H1 (cell line): Measurements from ENCODE around the gene SPDYE16. TPM values are rescaled to one million over a fixed set of nuclear protein-coding genes. Genes with fewer than 3 reads are reported as not detected.
"Not testable (repeated sequence)": the region's sequence is repeated elsewhere in the genome, so short reads cannot be mapped to it uniquely, and the experiment has no call there.

Source experiments
- CTCF ChIA-PET: fragments of 300-600 bp; sonication (Branson Sonifier 250); formaldehyde crosslinking; loops from one replicate; lab custom pipeline; 2021; ENCODE audit not compliant: partially characterized antibody; lab: Charles Lee
- POLR2A ChIA-PET: fragments of 300-600 bp; sonication (Branson Sonifier 250); formaldehyde crosslinking; loops from one replicate; lab custom pipeline; 2021; ENCODE audit warnings: inconsistent platforms; ENCODE audit not compliant: partially characterized antibody; lab: Charles Lee
- DNase-seq, 2 experiments: peaks; one replicate each; pipeline versions ENCODE4 v3.0.0 to v3.0.0-alpha.2; 2010 to 2022; ENCODE audit warnings: low spot score in 2 of 2, low read depth in 1 of 2, mixed read lengths in 1 of 2
- FAIRE-seq: peaks from 2 replicates; lab custom pipeline; 2011; peaks lifted over from hg19 to GRCh38; lab: Jason Lieb, UNC
- H2AFZ ChIP-seq: 2 replicates; pipeline ENCODE4 v1.8.1; 2012; ENCODE audit warnings: low read length, inconsistent platforms
- H2AK5ac ChIP-seq: 2 replicates; pipeline ENCODE4 v1.6.1; 2013; ENCODE audit warnings: low read depth, low read length
- H2BK120ac ChIP-seq: replicated peaks from 2 replicates; pipeline ENCODE3; 2013; ENCODE audit warnings: low read depth, low read length, inconsistent platforms
- H2BK12ac ChIP-seq: 2 replicates; pipeline ENCODE4 v1.6.1; 2013; ENCODE audit warnings: low read depth, low read length
- H2BK15ac ChIP-seq: 2 replicates; pipeline ENCODE4 v1.6.1; 2013; ENCODE audit warnings: low read length
- H2BK20ac ChIP-seq: 2 replicates; pipeline ENCODE4 v1.6.1; 2013; ENCODE audit warnings: low read length
- H2BK5ac ChIP-seq: 2 replicates; pipeline ENCODE4 v1.6.1; 2013; ENCODE audit warnings: low read depth, low read length
- H3K14ac ChIP-seq: 2 replicates; pipeline ENCODE4 v1.6.1; 2013; ENCODE audit warnings: inconsistent platforms; ENCODE audit not compliant: insufficient read length
- H3K18ac ChIP-seq: 2 replicates; pipeline ENCODE4 v1.6.1; 2013; ENCODE audit warnings: low read length; ENCODE audit errors: extremely low read depth
- H3K23ac ChIP-seq: 2 replicates; pipeline ENCODE4 v1.6.1; 2013; ENCODE audit warnings: inconsistent platforms; ENCODE audit not compliant: insufficient read length
- H3K23me2 ChIP-seq: 2 replicates; pipeline ENCODE4 v1.6.1; 2013; ENCODE audit warnings: low read depth, low read length
- H3K27ac ChIP-seq: 2 replicates; pipeline ENCODE4 v1.6.1; 2011; ENCODE audit warnings: low read depth, low read length, inconsistent platforms
- H3K27me3 ChIP-seq, 4 experiments: replicated peaks in 1 of 4; 1 replicate in 1 of 4; 2 replicates in 3 of 4; pipeline versions ENCODE4 v1.6.1 to v1.8.1; 2011 to 2013; ENCODE audit warnings: low read length in 3 of 4, mild to moderate bottlenecking in 3 of 4, inconsistent platforms in 2 of 4, mixed read lengths in 2 of 4, moderate library complexity in 1 of 4; ENCODE audit not compliant: control insufficient read depth in 3 of 4, insufficient read depth in 3 of 4; ENCODE audit errors: extremely low read depth in 1 of 4
- H3K36me3 ChIP-seq, 4 experiments: 2 replicates each; pipeline versions ENCODE4 v1.6.1 to v1.8.1; 2011 to 2013; ENCODE audit warnings: mild to moderate bottlenecking in 4 of 4, low read length in 3 of 4, moderate library complexity in 2 of 4, control low read depth in 1 of 4, inconsistent platforms in 1 of 4; ENCODE audit not compliant: insufficient read depth in 4 of 4, control insufficient read depth in 2 of 4
- H3K4ac ChIP-seq: replicated peaks from 2 replicates; pipeline ENCODE3; 2013; ENCODE audit warnings: low read length, low read depth, mixed read lengths, inconsistent platforms; ENCODE audit not compliant: insufficient read length
- H3K4me1 ChIP-seq, 4 experiments: replicated peaks in 1 of 4; 1 replicate in 1 of 4; 2 replicates in 3 of 4; pipeline versions ENCODE4 v1.6.1 to v1.8.1; 2011 to 2013; ENCODE audit warnings: low read length in 3 of 4, inconsistent platforms in 2 of 4, mixed read lengths in 1 of 4; ENCODE audit not compliant: insufficient read depth in 4 of 4, control insufficient read depth in 3 of 4
- H3K4me2 ChIP-seq, 2 experiments: 2 replicates each; pipeline versions ENCODE4 v1.6.1 to v1.8.1; 2011 to 2013; ENCODE audit warnings: low read depth in 2 of 2, low read length in 2 of 2, control low read depth in 1 of 2, inconsistent platforms in 1 of 2, mild to moderate bottlenecking in 1 of 2; ENCODE audit not compliant: insufficient read depth in 1 of 2
- H3K4me3 ChIP-seq, 4 experiments: fragments of 200-600, 300-600 bp in 1 of 4; sonication (generic), shearing (Covaris generic), sonication (Bioruptor Twin) in 1 of 4; 2 replicates each; pipeline versions ENCODE4 v1.5.1 to v1.8.1; 2011 to 2016; ENCODE audit warnings: low read length in 4 of 4, low read depth in 3 of 4, control low read depth in 2 of 4, inconsistent platforms in 2 of 4, mild to moderate bottlenecking in 2 of 4, mixed read lengths in 1 of 4, moderate library complexity in 1 of 4; ENCODE audit not compliant: insufficient read depth in 2 of 4; ENCODE audit errors: extremely low read depth in 1 of 4
- H3K56ac ChIP-seq: replicated peaks from 2 replicates; pipeline ENCODE3; 2013; ENCODE audit warnings: low read depth, mild to moderate bottlenecking, mixed read lengths, low read length, inconsistent platforms; ENCODE audit not compliant: insufficient read length
- H3K79me1 ChIP-seq: 2 replicates; pipeline ENCODE4 v1.6.1; 2013; ENCODE audit warnings: low read depth, low read length, control low read depth
- H3K79me2 ChIP-seq, 2 experiments: 2 replicates each; pipeline versions ENCODE4 v1.6.1 to v1.8.1; 2012 to 2013; ENCODE audit warnings: low read length in 2 of 2, mild to moderate bottlenecking in 2 of 2, inconsistent platforms in 1 of 2; ENCODE audit not compliant: insufficient read depth in 2 of 2, control insufficient read depth in 1 of 2
- H3K9ac ChIP-seq, 4 experiments: replicated peaks in 1 of 4; 1 replicate in 1 of 4; 2 replicates in 3 of 4; pipeline versions ENCODE4 v1.6.1 to v1.8.1; 2011 to 2013; ENCODE audit warnings: low read depth in 3 of 4, low read length in 3 of 4, control low read depth in 2 of 4, mild to moderate bottlenecking in 2 of 4, moderate library complexity in 2 of 4, inconsistent platforms in 1 of 4; ENCODE audit errors: extremely low read depth in 1 of 4
- H3K9me3 ChIP-seq, 2 experiments: 2 replicates each; pipeline versions ENCODE4 v1.6.1 to v1.8.1; 2012 to 2013; ENCODE audit warnings: mild to moderate bottlenecking in 2 of 2, moderate library complexity in 2 of 2, control low read depth in 1 of 2, inconsistent platforms in 1 of 2, low read depth in 1 of 2, low read length in 1 of 2, mixed read lengths in 1 of 2; ENCODE audit not compliant: insufficient read depth in 2 of 2
- H4K20me1 ChIP-seq, 2 experiments: replicated peaks in 1 of 2; 2 replicates each; pipeline versions ENCODE3 to v1.8.1; 2011 to 2013; ENCODE audit warnings: inconsistent platforms in 2 of 2, low read length in 2 of 2, mild to moderate bottlenecking in 1 of 2; ENCODE audit not compliant: insufficient read depth in 2 of 2, control insufficient read depth in 1 of 2
- H4K5ac ChIP-seq: 2 replicates; pipeline ENCODE4 v1.6.1; 2013; ENCODE audit warnings: low read length, low read depth, mixed read lengths, inconsistent platforms; ENCODE audit not compliant: insufficient read length
- H4K8ac ChIP-seq: 2 replicates; pipeline ENCODE4 v1.8.0; 2013; ENCODE audit warnings: mild to moderate bottlenecking, moderate library complexity, low read length, inconsistent platforms; ENCODE audit not compliant: insufficient read depth; ENCODE audit errors: extremely low read depth
- H4K91ac ChIP-seq: replicated peaks from 2 replicates; pipeline ENCODE3; 2013; ENCODE audit warnings: low read length, mixed read lengths, inconsistent platforms; ENCODE audit not compliant: insufficient read length
- WGBS, 2 experiments: shearing (Covaris generic) in 1 of 2; methylation state at CpG; one replicate each; pipeline versions ENCODE4 v1.1.6 to v1.1.7; 2013 to 2015; ENCODE audit warnings: low lambda C conversion rate in 2 of 2, mixed read lengths in 2 of 2, inconsistent platforms in 1 of 2, low coverage in 1 of 2, missing lambda C conversion rate in 1 of 2; ENCODE audit not compliant: insufficient replicate concordance in 2 of 2, insufficient coverage in 1 of 2, insufficient read length in 1 of 2; ENCODE audit errors: extremely low coverage in 1 of 2, missing lambda C conversion rate in 1 of 2; 5-methylcytosine and 5-hydroxymethylcytosine counted together
- polyA plus RNA-seq, 7 experiments: library from polyadenylated mRNA; depleted of rRNA in 3 of 7; stranded (reverse) in 5 of 7; unstranded in 2 of 7; fragments of >200 nt in 5 of 7; fragments of 200-250 nt in 2 of 7; gene quantifications; 1 replicate in 5 of 7; 2 replicates in 1 of 7; 4 replicates in 1 of 7; pipeline versions ENCODE4 v1.2.1 to v1.2.3, GENCODE V29; 2011 to 2013; ENCODE audit warnings: missing spikeins in 2 of 7, mixed read lengths in 2 of 7
- total RNA-seq: library from RNA; stranded (reverse); fragmentation: NEBNext Ultra II Directional; extraction: Animal tissue kit (Norgen Biotek cat#: 25700); gene quantifications from 2 replicates; pipeline ENCODE4 v1.2.1, GENCODE V29; 2021

Gene SPDYE16
- total and polyA plus RNA-seq, 2 of the 8 experiments (the other 6 are each of a cell fraction or from before 2014, with no cell fraction given) = not detected

DNA sequence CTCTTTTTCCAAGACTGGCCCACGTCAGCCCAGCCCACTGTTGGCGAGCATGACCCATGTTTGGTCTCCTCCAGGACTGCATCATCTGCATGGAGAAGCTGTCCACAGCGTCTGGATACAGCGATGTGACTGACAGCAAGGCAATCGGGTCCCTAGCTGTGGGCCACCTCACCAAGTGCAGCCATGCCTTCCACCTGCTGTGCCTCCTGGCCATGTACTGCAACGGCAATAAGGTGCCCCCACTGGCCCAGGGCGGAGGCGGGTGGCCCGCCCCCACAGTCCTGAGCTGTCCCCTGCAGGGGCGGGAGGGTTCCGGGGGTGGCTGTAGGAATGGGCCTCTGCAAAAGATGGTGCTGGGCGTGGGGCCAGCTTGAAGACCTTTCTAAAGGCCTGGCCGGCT lies 40.9 kb downstream of the SPDYE16 start:
- H2BK12ac ChIP-seq, H3K36me3 ChIP-seq, H3K4ac ChIP-seq, H3K14ac ChIP-seq, H3K23me2 ChIP-seq, H4K5ac ChIP-seq, H4K20me1 ChIP-seq, H3K4me2 ChIP-seq, H2BK5ac ChIP-seq, H2AK5ac ChIP-seq, H2AFZ ChIP-seq, H3K9me3 ChIP-seq, H3K23ac ChIP-seq, H3K9ac ChIP-seq, H3K27ac ChIP-seq, H3K27me3 ChIP-seq, FAIRE-seq, H3K4me3 ChIP-seq, DNase-seq, CTCF ChIA-PET, H3K56ac ChIP-seq, H3K79me2 ChIP-seq, H4K91ac ChIP-seq, H3K18ac ChIP-seq, POLR2A ChIA-PET, H4K8ac ChIP-seq, H2BK15ac ChIP-seq, H2BK120ac ChIP-seq, H3K79me1 ChIP-seq, H2BK20ac ChIP-seq, H3K4me1 ChIP-seq: not testable (repeated sequence)
- WGBS, 2 experiments = 93% methylated on average over 9 of the region's 13 CpGs; no CpG with 5 or more reads in 1 of the 2 experiments

GRCh38 chr7:76499924-76500241 lies 43.2 kb downstream of the SPDYE16 start:
- H3K4ac ChIP-seq, H3K79me2 ChIP-seq, H2BK20ac ChIP-seq, H4K5ac ChIP-seq, CTCF ChIA-PET, H3K4me2 ChIP-seq, H3K9me3 ChIP-seq, H3K4me1 ChIP-seq, DNase-seq, H3K14ac ChIP-seq, H3K27me3 ChIP-seq, H4K20me1 ChIP-seq, H3K9ac ChIP-seq, H2BK12ac ChIP-seq, FAIRE-seq, POLR2A ChIA-PET, H3K18ac ChIP-seq, H2BK120ac ChIP-seq, H3K56ac ChIP-seq, H3K36me3 ChIP-seq, H3K27ac ChIP-seq, H3K23ac ChIP-seq, H2AFZ ChIP-seq, H4K91ac ChIP-seq, H3K79me1 ChIP-seq, H4K8ac ChIP-seq, H2AK5ac ChIP-seq, H3K23me2 ChIP-seq, H2BK5ac ChIP-seq, H3K4me3 ChIP-seq, H2BK15ac ChIP-seq: not testable (repeated sequence)
- WGBS, 2 experiments = no CpG with 5 or more reads among the region's 19 CpGs
